ENCODE data around the gene RAI1.

DNA sequence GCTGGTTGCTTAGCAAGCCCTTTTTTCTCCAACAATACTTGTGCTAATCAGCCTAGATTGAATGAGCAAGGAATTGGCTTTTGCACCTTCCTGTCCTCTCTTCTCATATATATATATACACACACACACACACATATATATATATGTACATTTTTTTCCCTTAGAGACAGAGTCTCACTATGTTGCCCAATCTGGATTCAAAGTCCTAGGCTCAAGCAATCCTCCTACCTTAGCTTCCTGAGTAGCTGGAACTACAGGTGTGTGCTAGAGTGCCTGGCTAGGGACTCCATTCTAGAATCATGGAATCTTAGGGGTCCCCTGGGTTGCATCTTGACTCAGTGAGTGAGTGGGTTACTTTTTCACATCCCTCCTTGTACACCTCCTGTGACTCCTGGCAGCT is 27.0 kb downstream of the RAI1 start:
- TF ChIP-seq, protein P1, sequence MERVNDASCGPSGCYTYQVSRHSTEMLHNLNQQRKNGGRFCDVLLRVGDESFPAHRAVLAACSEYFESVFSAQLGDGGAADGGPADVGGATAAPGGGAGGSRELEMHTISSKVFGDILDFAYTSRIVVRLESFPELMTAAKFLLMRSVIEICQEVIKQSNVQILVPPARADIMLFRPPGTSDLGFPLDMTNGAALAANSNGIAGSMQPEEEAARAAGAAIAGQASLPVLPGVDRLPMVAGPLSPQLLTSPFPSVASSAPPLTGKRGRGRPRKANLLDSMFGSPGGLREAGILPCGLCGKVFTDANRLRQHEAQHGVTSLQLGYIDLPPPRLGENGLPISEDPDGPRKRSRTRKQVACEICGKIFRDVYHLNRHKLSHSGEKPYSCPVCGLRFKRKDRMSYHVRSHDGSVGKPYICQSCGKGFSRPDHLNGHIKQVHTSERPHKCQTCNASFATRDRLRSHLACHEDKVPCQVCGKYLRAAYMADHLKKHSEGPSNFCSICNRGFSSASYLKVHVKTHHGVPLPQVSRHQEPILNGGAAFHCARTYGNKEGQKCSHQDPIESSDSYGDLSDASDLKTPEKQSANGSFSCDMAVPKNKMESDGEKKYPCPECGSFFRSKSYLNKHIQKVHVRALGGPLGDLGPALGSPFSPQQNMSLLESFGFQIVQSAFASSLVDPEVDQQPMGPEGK (CRISPR knock-in tag; IDR thresholded peaks at IDR 0.05) = no peak
- TF ChIP-seq SP1 (IDR thresholded peaks at IDR 0.05) (no peak), SP1 (CRISPR knock-in tag; IDR thresholded peaks at IDR 0.05) (no peak)

All from HepG2 (cell line).